Activated CD4-positive, CD25-positive, alpha-beta regulatory T cell (primary cell): ENCODE data around the gene NT5C1A.

Source experiments
- DNase-seq, 4 experiments: peaks; one replicate each; lab custom pipeline; 2025; lab: John Stamatoyannopoulos, UW

Gene NT5C1A

GRCh38 chr1:39671793-39672550 is at the start of gene NT5C1A:
Gene NT5C1A, minus strand, starts transcription at chr1:39672107. Its CDS starts 69 bp downstream, at chr1:39672038.
- peak in 1 of 4 experiments; percentile 17 for DNase-seq

DNA sequence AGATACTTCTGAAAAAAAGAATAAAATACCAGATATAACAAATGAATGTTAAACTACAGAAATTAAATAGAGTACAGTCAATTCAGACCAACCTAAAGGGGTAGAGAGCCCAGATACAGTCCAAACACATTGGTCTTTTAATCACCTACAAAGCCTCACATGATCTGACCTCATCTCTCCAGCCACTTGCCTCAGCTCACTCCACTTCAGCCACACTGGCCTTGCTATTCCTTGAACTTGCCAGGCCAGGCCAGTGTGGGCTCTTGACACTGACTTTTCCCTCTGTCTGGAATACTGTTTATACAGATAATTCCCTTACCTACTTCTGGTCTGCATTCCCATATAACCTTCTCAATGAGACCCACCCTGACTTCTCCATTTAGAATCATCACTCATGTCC is 49.8 kb upstream of the NT5C1A start:
- no peak for DNase-seq

DNA sequence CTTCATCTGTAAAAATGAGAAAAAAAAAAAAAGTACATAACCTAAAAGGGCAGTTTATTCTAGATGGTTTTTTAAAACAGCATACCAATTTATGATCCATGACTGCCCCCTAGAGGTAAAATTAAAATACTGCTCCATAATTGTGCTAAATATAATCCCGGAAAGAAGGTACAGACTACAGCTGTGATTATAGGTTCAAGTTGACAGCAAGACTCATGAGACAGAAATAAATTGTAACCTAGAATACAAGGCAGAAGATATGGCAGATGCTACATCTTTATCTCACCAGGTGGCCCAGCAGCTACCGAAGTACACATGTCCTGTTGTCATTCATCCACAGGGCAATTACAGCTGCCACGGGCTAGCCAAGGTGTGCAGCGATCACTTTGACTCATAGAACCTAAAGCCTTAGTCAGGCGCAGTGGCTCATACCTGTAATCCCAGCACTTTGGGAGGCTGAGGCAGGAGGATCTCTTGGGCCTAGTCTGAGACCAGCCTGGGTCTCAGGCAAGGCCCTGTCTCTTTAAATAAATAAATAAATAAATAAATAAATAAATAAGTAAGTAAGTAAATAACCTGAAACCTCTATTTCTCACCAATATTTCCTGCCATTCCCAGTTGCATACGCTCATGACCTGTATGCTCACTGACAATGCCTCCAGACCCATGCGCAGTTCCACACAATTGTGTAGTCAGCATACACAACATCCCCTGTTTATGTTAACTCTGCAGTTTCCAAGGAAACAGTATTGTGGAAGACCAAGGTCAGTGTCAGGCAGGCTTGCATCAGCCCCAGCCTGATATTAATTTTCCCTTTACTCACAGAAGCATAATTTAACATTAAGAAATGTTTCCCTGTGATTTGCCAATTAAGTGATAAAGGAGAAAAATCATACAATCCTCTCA is 48.4 kb upstream of the NT5C1A start:
- no peak for DNase-seq

DNA sequence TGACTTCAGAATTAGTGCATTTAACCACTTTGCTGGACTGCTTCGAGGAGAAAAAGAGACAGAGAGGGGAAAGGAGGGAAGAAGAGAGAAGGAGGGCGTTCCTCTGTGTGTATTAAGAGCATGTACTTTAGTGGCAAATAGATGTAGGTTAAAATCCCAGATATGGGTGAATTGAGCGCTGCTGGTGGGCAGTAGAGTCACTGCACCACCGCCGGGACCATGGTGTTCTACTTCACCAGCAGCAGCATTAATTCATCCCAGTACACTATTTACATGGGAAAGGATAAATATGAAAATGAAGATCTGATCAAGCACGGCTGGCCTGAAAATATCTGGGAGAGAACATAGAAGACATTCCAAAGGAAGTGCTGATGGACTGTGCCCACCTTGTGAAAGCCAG is 45.9 kb upstream of the NT5C1A start:
- no peak for DNase-seq

DNA sequence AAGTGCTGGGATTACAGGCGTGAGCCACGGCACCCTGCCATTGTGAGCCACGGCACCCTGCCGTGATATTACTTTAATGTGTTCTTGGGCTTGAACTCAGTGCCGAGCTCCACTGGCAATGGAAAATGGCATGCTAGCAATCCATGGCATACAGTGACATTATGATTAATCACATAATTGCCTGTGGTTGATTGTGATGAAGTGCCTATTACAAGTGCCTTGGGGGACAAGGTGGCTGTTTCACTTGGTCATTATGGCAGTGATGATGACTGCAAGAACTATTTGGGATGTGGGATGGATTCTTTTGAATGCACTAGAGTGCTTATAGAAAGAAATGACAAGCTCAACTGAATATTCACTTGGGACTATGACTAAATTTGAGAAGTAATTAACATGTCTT is 41.6 kb upstream of the NT5C1A start:
- no peak for DNase-seq

DNA sequence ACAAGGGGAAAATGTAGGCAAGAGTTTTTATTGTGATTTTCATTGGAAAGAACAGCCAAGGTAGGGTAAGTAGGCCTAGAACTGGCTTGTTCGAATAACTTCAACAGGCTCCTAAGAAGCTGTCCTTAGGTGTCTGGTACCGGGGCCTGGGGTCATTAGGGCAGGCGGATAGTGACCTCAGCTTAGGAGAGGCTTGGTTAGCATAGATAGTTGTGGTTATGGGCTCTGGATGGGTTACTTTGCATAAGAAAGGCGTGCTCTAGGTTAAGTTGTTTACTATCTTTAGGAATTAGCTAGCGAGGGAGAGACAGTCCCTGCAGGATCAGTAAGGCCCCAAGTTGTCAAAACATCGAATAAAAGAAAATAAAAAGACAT is 40.0 kb upstream of the NT5C1A start:
- DNase-seq = no peak

DNA sequence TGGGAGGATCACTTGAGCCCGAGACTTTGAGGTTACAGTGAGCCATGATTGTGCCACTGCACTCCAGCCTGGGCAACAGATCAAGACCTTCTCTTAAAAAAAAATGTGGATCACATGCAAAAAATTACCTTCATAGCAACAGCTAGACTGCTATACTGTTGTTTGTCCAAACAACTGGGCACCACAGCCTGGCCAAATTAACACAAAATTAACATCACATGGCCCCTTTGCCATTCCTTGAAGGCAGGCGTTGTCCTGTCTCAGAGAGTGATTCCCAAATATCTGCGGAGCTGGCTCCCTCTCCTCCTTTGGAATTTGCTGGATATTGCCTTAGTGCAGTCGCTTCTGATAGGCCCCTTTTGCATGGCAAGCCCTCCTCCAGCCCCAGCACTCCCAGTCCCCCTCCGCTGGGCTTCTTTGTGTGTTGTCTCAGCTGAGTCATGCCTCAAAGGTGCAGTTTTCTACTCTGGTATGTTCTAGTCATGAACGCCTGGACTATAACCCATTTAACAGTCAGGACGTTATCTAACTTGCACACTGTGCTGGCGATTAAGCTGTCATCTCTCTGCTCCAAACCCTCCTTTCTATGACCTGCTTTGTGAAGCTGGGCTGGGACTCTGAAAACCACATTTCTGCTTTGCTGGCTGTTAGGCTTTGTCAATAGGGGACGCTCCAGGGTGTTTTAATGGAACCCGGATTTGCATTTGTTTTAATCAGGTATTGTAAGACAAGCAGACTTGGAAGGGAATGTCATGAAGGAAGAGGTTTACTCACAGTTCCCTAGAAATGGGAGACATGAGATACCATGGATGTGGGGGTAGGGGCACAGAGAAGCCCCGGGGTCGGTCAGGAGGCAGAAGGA is 39.4 kb upstream of the NT5C1A start:
- no peak for DNase-seq

- no peak for DNase-seq
Measured at GRCh38 chr1:39707506-39707905, 35.6 kb upstream of the NT5C1A start.

DNA sequence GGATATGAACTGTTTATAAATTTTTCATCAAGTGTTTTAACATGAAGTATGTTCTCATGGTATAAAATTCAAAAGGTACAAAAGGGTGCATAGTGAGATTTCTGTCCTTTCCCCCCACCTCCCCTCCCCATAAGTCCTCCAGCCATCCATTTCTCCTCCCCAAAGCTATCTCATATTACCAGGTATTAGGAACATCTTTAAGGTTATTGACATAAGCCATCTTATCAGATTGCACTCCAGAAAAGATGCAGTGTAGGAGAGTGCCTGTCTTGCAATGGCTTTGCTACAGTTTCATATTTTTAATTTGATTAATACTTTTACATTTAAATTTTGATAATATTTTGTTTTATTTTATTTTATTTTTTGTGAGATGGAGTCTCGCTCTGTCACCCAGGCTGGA is 32.9 kb upstream of the NT5C1A start:
- DNase-seq = no peak

GRCh38 chr1:39701049-39701439 is 29.1 kb upstream of the NT5C1A start:
- DNase-seq = no peak

GRCh38 chr1:39700348-39700747 is 28.4 kb upstream of the NT5C1A start:
- DNase-seq = no peak

- DNase-seq = no peak
Measured at GRCh38 chr1:39699419-39699818, 27.5 kb upstream of the NT5C1A start.

- no peak for DNase-seq
Measured at GRCh38 chr1:39698568-39698967, 26.7 kb upstream of the NT5C1A start.

- no peak for DNase-seq
Measured at GRCh38 chr1:39696448-39696847, 24.5 kb upstream of the NT5C1A start.

DNA sequence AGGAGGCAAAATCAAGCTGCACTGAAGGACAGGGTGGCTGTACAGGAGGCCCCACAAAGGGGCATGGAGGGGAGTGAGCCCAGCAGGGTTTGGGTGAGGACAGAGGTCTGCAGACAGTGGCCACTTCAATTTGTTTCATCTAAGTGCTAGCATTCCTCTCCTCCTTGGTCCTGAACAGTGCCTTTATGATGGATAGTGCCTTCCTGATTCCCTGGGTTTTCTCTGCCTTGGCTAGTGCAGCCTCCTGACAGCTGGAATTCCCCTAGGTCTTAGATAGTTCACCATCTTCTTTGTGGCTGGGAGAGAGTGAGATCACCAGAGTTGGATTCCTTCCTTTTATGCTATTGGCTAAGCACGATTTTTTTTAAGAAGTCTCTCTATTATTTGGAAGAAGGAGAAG is 23.1 kb upstream of the NT5C1A start:
- DNase-seq = no peak

GRCh38 chr1:39694026-39694425 is 22.1 kb upstream of the NT5C1A start:
- DNase-seq = no peak

DNA sequence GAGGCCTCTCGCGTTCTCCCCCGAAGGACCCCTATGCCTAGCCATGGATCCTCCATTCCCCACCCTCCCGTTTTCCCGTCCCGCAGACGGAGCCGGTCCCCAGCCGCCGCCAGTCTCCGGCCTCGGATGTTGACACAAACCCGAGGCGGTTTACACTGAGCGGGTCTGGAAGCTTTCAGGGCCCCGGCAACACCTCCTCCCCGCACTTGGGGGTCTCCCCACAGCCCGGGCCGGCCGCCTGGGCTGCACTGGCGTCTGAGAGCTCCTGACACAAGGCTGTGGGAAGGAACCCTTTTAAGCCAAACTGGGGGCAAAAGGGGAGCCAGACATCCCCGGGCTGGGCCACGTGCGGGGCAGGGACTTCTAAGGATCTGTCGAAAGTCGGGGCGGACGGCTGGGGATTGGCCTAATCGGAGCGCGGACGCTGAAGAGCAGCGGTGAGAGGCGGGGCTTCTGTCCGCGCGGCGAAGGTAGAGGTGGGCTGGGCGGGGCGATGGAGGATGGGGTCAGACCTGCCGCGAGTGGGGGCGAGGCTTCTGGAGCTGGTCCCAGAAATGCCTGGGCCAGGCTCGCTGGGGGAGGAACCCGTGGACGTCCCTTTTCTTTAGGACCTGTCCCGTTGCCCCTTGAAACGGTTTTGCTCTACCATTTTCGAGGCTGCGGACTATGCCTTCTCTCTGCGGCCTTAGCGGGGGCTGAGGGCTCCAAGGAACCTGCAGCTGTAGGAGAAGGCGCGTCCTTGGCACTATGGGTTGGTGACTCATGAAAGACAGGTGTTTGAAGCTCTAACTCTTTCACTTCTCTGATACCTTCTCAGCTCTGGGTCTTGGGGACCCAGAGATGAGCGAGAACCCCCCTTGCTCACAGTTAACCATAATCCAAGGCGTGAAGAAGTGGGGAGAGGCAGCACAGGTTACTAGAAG is 20.5 kb upstream of the NT5C1A start:
- no peak for DNase-seq

DNA sequence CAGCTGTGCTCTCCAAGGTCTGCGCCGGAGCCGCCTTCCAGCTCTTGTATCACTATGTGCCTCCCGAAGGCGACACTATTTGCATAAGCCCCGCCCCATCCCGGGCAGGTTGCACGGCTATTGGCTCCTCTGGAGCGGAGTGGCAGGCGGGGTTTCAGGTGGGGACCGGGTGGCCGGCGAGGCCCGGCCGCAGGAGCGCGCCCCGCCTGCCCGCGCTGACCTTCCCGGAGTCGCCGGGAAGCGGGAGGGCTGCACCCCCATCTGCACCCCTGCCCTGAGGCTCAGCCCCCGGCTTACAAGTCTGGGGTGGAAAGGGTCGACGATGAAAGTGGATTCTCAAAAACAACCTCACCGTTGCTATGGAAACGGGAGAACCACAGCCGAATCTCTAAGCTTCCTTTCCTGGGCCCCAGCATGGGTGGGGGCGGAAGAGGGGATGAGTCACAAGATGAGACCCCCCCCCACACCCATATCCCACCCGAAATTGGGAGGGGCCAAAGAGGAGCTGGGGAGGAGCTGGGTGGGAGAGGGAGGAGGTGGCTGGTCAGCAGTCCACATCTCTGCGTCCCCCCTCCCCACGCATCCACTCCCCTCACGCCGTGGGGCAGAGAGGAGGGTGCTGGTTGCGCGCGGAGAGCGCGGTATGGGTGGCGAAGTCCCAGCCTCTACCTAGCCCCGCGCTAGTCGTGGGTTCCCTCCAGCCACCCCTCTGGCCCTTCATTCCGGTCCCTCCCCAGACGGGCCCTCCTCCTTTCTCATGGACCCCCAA is 19.7 kb upstream of the NT5C1A start, which contains the start of gene HPCAL4:
TSS of gene HPCAL4 (minus strand) at position 51 of the 769 bp plus-strand sequence. CDS start 6,830 bp downstream, outside the sequence.
- DNase-seq = peak; percentile 67 to 88 (median 78)

GRCh38 chr1:39690794-39691382 is 19.0 kb upstream of the NT5C1A start:
- no peak for DNase-seq

DNA sequence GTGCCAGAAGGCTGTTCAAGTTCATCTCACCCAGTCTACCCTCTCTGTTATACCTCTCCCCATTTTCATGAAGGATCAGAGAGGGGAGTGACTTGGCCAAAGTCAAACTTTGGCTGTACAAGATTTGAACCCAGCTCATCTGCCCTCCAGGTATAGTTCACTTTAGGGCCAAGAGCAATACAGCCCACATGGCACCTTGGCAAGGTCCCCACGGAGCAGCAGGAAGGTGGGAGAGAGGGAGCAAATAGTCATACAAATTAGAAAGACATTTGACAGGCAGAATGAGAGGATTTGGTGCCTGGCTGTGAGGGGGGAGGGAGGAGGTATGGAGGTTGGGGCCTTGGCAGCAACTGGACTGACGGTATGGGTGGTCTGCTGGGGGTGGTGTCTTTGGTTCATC is 18.3 kb upstream of the NT5C1A start:
- DNase-seq = no peak
